ENCODE data around the gene TMA7B. TPM values are rescaled to one million over a fixed set of nuclear protein-coding genes. Genes with fewer than 3 reads are reported as not detected.
A peak's percentile ranks its signal among the peaks of the same experiment; 100 is the strongest.

TMA7B gene
- polyA plus RNA-seq, 6 donors from 2014 or later = 0.60 to 3.3 (median 0.96) TPM

- no peak for ATAC-seq (ENCODE audit: low read depth in 2 of 2)
- Mint-ChIP-seq H3K9me3 (no peaks in the 10 kb centered on the region), H3K27me3 (no peaks in the 10 kb centered on the region), H3K4me1 (peaks cover 50 to 92% (median 82%) of the 10 kb centered on the region in 3 donors), H3K4me3 (peak overlapping the region in 5 of 8 donors; percentile 21 to 73 (median 55)), H3K27ac (peak overlapping the region in 5 of 6 donors; percentile 16 to 96 (median 44)), H3K36me3 (peaks cover 0 to 6% of the 10 kb centered on the region in 2 donors)
- DNase-seq = no peak
These were observed 22.3 kb upstream of the TMA7B start for GRCh38 chr22:39937906-39938305.

GRCh38 chr22:39938509-39939111 is 21.6 kb upstream of the TMA7B start:
- ATAC-seq (ENCODE audit: low read depth in 2 of 2) (no peak), DNase-seq (no peak)
- Mint-ChIP-seq H3K36me3 (peaks cover 0 to 6% of the 10 kb centered on the region in 2 donors), H3K4me1 (peaks cover 44 to 92% (median 81%) of the 10 kb centered on the region in 3 donors), H3K27ac (peak overlapping the region in 3 of 6 donors; percentile 64 to 79 (median 76)), H3K9me3 (no peaks in the 10 kb centered on the region), H3K4me3 (peak overlapping the region in 1 of 8 donors; percentile 20), H3K27me3 (no peaks in the 10 kb centered on the region)

- peaks cover 42 to 92% (median 81%) of the 10 kb centered on the region in 3 donors for H3K4me1 Mint-ChIP-seq
- H3K27me3 Mint-ChIP-seq = no peaks in the 10 kb centered on the region
- no peak overlapping the region for H3K27ac Mint-ChIP-seq
- DNase-seq (no peak), ATAC-seq (ENCODE audit: low read depth in 2 of 2) (no peak)
- peak overlapping the region in 1 of 8 donors; percentile 53 for H3K4me3 Mint-ChIP-seq
- H3K9me3 Mint-ChIP-seq = no peaks in the 10 kb centered on the region
- H3K36me3 Mint-ChIP-seq = peaks cover 0 to 6% of the 10 kb centered on the region in 2 donors
These were observed 20.4 kb upstream of the TMA7B start for GRCh38 chr22:39939830-39940229.

GRCh38 chr22:39940757-39941305 is 19.4 kb upstream of the TMA7B start:
- peak; percentile 18 for DNase-seq
- peak; percentile 61 to 68 for ATAC-seq (ENCODE audit: low read depth in 2 of 2)
- Mint-ChIP-seq H3K36me3 (peaks cover 0 to 6% of the 10 kb centered on the region in 2 donors), H3K4me3 (peak overlapping the region in 2 of 8 donors; percentile 23 to 53), H3K9me3 (no peaks in the 10 kb centered on the region), H3K27ac (peak overlapping the region in 3 of 6 donors; percentile 15 to 59 (median 45)), H3K4me1 (peaks cover 39 to 92% (median 80%) of the 10 kb centered on the region in 3 donors), H3K27me3 (no peaks in the 10 kb centered on the region)

GRCh38 chr22:39941601-39942000 is 18.6 kb upstream of the TMA7B start:
- DNase-seq (no peak), ATAC-seq (ENCODE audit: low read depth in 2 of 2) (no peak)
- H3K4me3 Mint-ChIP-seq = no peak overlapping the region
- H3K4me1 Mint-ChIP-seq = peaks cover 38 to 92% (median 79%) of the 10 kb centered on the region in 3 donors
- H3K36me3 Mint-ChIP-seq = peaks cover 0 to 6% of the 10 kb centered on the region in 2 donors
- no peak overlapping the region for H3K27ac Mint-ChIP-seq
- no peaks in the 10 kb centered on the region for H3K9me3 Mint-ChIP-seq
- H3K27me3 Mint-ChIP-seq = no peaks in the 10 kb centered on the region

GRCh38 chr22:39942439-39943230 is 17.6 kb upstream of the TMA7B start:
- DNase-seq (no peak), ATAC-seq (ENCODE audit: low read depth in 2 of 2) (no peak)
- H3K36me3 Mint-ChIP-seq = peaks cover 0 to 6% of the 10 kb centered on the region in 2 donors
- H3K4me3 Mint-ChIP-seq = peak overlapping the region in 2 of 8 donors; percentile 55 to 66
- H3K4me1 Mint-ChIP-seq = peaks cover 38 to 92% (median 79%) of the 10 kb centered on the region in 3 donors
- H3K27me3 Mint-ChIP-seq = no peaks in the 10 kb centered on the region
- peaks cover 0 to 2% (median 0%) of the 10 kb centered on the region in 7 donors for H3K9me3 Mint-ChIP-seq
- H3K27ac Mint-ChIP-seq = peak overlapping the region in 3 of 6 donors; percentile 32 to 47 (median 44)

GRCh38 chr22:39943337-39943736 is 16.9 kb upstream of the TMA7B start:
- H3K4me3 Mint-ChIP-seq = peak overlapping the region in 2 of 8 donors; percentile 40 to 66
- ATAC-seq (ENCODE audit: low read depth in 2 of 2) = no peak
- DNase-seq = no peak

GRCh38 chr22:39943953-39944872 is 16.0 kb upstream of the TMA7B start:
- no peak for DNase-seq
- peaks cover 45 to 91% (median 81%) of the 10 kb centered on the region in 3 donors for H3K4me1 Mint-ChIP-seq

More at GRCh38 chr22:39943337-39943736, 16.9 kb upstream of the TMA7B start:
- peaks cover 0 to 2% (median 0%) of the 10 kb centered on the region in 7 donors for H3K9me3 Mint-ChIP-seq
- H3K27ac Mint-ChIP-seq = peak overlapping the region in 2 of 6 donors; percentile 32 to 44
- peaks cover under 1 to 2% of the 10 kb centered on the region in 2 donors for H3K36me3 Mint-ChIP-seq
- H3K4me1 Mint-ChIP-seq = peaks cover 36 to 90% (median 77%) of the 10 kb centered on the region in 3 donors
- no peaks in the 10 kb centered on the region for H3K27me3 Mint-ChIP-seq

GRCh38 chr22:39946126-39946502 is 14.1 kb upstream of the TMA7B start:
- peaks cover 0 to 2% (median 0%) of the 10 kb centered on the region in 7 donors for H3K9me3 Mint-ChIP-seq
- peak overlapping the region in 3 of 8 donors; percentile 67 to 80 (median 74) for H3K4me3 Mint-ChIP-seq
- DNase-seq = no peak
- peak overlapping the region in 1 of 6 donors; percentile 42 for H3K27ac Mint-ChIP-seq
- H3K27me3 Mint-ChIP-seq = no peaks in the 10 kb centered on the region
- peaks cover 53 to 93% (median 84%) of the 10 kb centered on the region in 3 donors for H3K4me1 Mint-ChIP-seq
- ATAC-seq (ENCODE audit: low read depth in 2 of 2) = no peak
- H3K36me3 Mint-ChIP-seq = peaks cover under 1 to 13% of the 10 kb centered on the region in 2 donors

More at GRCh38 chr22:39943953-39944872, 16.0 kb upstream of the TMA7B start:
- ATAC-seq (ENCODE audit: low read depth in 2 of 2) = no peak
- peak overlapping the region in 4 of 6 donors; percentile 39 to 89 (median 68) for H3K27ac Mint-ChIP-seq
- peaks cover 0 to 2% (median 0%) of the 10 kb centered on the region in 7 donors for H3K9me3 Mint-ChIP-seq
- peaks cover 0 to 11% of the 10 kb centered on the region in 2 donors for H3K36me3 Mint-ChIP-seq
- H3K4me3 Mint-ChIP-seq = peak overlapping the region in 4 of 8 donors; percentile 1 to 77 (median 40)
- H3K27me3 Mint-ChIP-seq = no peaks in the 10 kb centered on the region

- DNase-seq (peak; percentile 15), ATAC-seq (ENCODE audit: low read depth in 2 of 2) (peak; percentile 43 to 53)
- peak overlapping the region; percentile 4 to 90 (median 74) for H3K4me3 Mint-ChIP-seq
- no peaks in the 10 kb centered on the region for H3K27me3 Mint-ChIP-seq
- H3K27ac Mint-ChIP-seq = peak overlapping the region; percentile 51 to 93 (median 74)
- H3K4me1 Mint-ChIP-seq = peaks cover 58 to 96% (median 86%) of the 10 kb centered on the region in 3 donors
- peaks cover 6 to 13% of the 10 kb centered on the region in 2 donors for H3K36me3 Mint-ChIP-seq
- H3K9me3 Mint-ChIP-seq = peaks cover 0 to 2% (median 0%) of the 10 kb centered on the region in 7 donors
These were observed 13.5 kb upstream of the TMA7B start for GRCh38 chr22:39946503-39947219.

- ATAC-seq (ENCODE audit: low read depth in 2 of 2) = peak; percentile 72 to 75
- peaks cover 64 to 99% (median 93%) of the 10 kb centered on the region in 3 donors for H3K4me1 Mint-ChIP-seq
- peak overlapping the region; percentile 51 to 93 (median 74) for H3K27ac Mint-ChIP-seq
- peaks cover 6 to 13% of the 10 kb centered on the region in 2 donors for H3K36me3 Mint-ChIP-seq
- H3K9me3 Mint-ChIP-seq = peaks cover 0 to 2% (median 0%) of the 10 kb centered on the region in 7 donors
- DNase-seq = peak; percentile 36
- H3K4me3 Mint-ChIP-seq = peak overlapping the region; percentile 4 to 90 (median 74)
- H3K27me3 Mint-ChIP-seq = no peaks in the 10 kb centered on the region
These were observed 12.7 kb upstream of the TMA7B start for GRCh38 chr22:39947220-39948216.

Data from naive B cell (primary cell).